Measurements from ENCODE around the gene ZBTB7C. TPM values are rescaled to one million over a fixed set of nuclear protein-coding genes. Genes with fewer than 3 reads are reported as not detected.

ZBTB7C gene
- total and polyA plus RNA-seq, 9 donors = 1.5 to 26.6 (median 15.7) TPM

DNA sequence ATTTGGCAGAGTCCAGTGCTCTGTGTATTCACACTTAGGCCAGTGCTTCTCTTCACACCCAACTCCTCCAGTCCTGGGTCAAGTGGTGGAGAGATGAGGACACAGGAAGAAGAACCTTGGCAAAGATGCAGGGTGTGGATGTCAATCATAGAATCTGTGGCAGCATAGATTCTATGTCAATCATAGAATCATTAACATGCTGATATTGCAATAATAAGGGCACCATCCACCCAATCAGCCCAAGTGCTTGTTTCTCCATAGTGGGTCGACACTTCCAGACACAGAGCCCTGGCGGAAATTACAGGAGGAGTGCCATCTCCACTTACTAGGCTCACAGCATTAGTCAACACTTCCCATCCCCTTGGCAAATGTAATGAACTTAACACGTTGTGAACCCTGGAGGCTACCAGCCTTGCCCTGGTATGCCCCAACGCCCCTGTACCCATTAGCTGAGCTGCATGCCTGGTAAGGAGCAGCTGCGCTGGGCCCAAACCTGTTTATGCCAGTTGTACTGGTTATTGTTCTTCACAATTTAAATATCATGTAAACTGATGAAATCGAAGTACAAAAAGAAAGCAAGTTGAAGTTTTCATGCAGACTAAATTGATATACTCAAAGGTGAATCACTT lies 317.2 kb downstream of the ZBTB7C start:
- Histone ChIP-seq H3K9me3 (no peaks in the 10 kb centered on the region), H3K27me3 (no peaks in the 10 kb centered on the region), H3K36me3 (no peaks in the 10 kb centered on the region), H3K4me1 (ENCODE audit: insufficient read depth) (no peaks in the 10 kb centered on the region), H3K27ac (no peak overlapping the region), H3K4me3 (no peak overlapping the region)
- 93 to 99% (median 97%) methylated on average over 6 of the region's 6 CpGs for WGBS, 3 donors
- TF ChIP-seq EP300 (IDR thresholded peaks at IDR 0.05) (no peak), POLR2A (IDR thresholded peaks at IDR 0.05) (no peak)
- TF ChIP-seq, protein P1, sequence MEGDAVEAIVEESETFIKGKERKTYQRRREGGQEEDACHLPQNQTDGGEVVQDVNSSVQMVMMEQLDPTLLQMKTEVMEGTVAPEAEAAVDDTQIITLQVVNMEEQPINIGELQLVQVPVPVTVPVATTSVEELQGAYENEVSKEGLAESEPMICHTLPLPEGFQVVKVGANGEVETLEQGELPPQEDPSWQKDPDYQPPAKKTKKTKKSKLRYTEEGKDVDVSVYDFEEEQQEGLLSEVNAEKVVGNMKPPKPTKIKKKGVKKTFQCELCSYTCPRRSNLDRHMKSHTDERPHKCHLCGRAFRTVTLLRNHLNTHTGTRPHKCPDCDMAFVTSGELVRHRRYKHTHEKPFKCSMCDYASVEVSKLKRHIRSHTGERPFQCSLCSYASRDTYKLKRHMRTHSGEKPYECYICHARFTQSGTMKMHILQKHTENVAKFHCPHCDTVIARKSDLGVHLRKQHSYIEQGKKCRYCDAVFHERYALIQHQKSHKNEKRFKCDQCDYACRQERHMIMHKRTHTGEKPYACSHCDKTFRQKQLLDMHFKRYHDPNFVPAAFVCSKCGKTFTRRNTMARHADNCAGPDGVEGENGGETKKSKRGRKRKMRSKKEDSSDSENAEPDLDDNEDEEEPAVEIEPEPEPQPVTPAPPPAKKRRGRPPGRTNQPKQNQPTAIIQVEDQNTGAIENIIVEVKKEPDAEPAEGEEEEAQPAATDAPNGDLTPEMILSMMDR (IDR thresholded peaks at IDR 0.05) = no peak
- DNase-seq = no peak
- intact Hi-C loops (cut with DNase I) = no loop called here

DNA sequence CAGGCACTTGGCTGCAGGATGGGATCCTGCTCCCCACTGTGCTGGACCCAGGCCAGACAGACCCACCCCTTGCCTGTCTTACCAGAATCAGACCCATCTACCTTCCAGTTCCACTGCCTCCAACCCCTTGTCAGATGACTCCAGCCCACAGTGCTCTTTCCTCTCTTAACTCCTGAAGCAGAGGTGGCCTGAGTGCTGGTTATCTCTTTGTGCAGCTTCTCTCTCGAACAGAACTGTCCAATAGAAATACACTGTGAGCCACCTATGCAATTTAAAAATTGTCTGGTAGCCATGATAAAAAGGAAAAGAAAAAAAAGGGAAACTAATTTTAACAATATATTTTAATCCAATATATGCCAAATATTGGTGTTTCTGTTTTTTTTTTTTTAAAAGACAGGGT lies 318.5 kb downstream of the ZBTB7C start:
- TF ChIP-seq, protein P1 (IDR thresholded peaks at IDR 0.05) = no peak
- TF ChIP-seq EP300 (IDR thresholded peaks at IDR 0.05) (no peak), POLR2A (IDR thresholded peaks at IDR 0.05) (no peak)
- WGBS, 3 donors = 90 to 98% (median 95%) methylated on average over 1 of the region's 1 CpG
- intact Hi-C loops (cut with DNase I) = no loop called here
- H3K27ac ChIP-seq = no peak overlapping the region
- no peak overlapping the region for H3K4me3 ChIP-seq
- no peaks in the 10 kb centered on the region for H3K9me3 ChIP-seq
- H3K4me1 ChIP-seq (ENCODE audit: insufficient read depth) = no peaks in the 10 kb centered on the region
- H3K36me3 ChIP-seq = no peaks in the 10 kb centered on the region
- no peak for DNase-seq
- no peaks in the 10 kb centered on the region for H3K27me3 ChIP-seq

DNA sequence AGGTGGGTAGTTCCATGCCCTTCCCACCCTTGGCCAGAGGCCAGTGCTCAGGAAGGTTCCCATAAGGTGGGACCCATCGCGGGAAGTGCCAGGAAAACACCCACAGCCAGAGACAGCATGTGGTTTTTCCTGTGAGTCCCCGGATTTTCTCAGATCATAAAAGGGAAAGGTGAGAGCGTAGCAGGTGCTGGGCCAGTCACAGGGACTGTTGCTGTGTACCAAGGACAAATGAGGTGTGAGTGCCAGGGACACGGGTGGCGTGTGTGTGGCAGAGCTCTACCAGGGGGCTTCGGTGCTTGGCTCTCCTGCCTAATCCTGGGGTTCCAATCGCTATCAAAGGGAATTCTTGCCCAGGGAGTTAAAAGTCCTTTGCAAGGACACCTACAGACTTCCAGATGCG lies 319.2 kb downstream of the ZBTB7C start:
- WGBS, 3 donors = 88 to 93% (median 92%) methylated on average over 9 of the region's 9 CpGs
- Histone ChIP-seq H3K36me3 (no peaks in the 10 kb centered on the region), H3K27ac (no peak overlapping the region), H3K9me3 (no peaks in the 10 kb centered on the region), H3K4me3 (no peak overlapping the region), H3K4me1 (ENCODE audit: insufficient read depth) (no peaks in the 10 kb centered on the region), H3K27me3 (no peaks in the 10 kb centered on the region)
- intact Hi-C loops (cut with DNase I) = no loop called here
- no peak for DNase-seq
- TF ChIP-seq, protein P1 (IDR thresholded peaks at IDR 0.05) = no peak
- TF ChIP-seq POLR2A (IDR thresholded peaks at IDR 0.05) (no peak), EP300 (IDR thresholded peaks at IDR 0.05) (no peak)

DNA sequence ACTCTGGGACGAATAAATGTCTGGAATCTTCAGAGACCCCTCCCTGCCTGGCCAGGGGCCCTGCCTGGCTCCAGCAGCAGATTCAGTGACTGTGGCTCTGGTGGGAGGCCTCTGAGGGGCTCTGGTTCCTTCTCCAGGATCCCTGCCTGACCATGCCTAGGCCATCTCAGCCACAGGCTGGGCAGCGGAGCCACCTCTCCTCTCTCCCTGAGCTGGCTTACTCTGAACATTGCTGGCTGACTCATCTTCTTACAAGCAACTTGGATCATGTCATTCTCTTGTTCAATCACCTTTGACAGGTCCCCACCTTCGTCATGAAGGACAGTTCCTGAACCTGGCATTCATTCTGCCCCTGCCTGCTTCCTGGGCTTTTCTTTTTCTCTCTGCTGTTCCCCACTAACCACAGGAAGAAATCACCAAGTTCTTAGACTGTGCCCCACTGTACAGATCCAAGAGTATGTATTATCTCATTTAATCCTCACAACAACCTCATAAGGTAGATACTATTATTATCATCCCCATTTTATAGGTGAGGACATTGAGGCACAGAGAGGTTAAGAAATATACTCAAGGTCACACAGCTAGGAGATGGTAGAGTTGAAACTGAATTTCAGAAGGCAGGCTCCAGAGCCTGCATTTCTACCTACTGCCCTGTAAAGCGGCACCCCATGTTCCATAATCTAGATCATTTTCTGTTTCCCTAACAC lies 323.2 kb downstream of the ZBTB7C start:
- no peaks in the 10 kb centered on the region for H3K4me1 ChIP-seq (ENCODE audit: insufficient read depth)
- H3K27ac ChIP-seq = no peak overlapping the region
- H3K4me3 ChIP-seq = no peak overlapping the region
- TF ChIP-seq, protein P1 (IDR thresholded peaks at IDR 0.05) = no peak
- TF ChIP-seq EP300 (IDR thresholded peaks at IDR 0.05) = no peak
- TF ChIP-seq POLR2A (IDR thresholded peaks at IDR 0.05) = no peak
- no peaks in the 10 kb centered on the region for H3K36me3 ChIP-seq
- 89 to 93% (median 89%) methylated on average over 4 of the region's 4 CpGs for whole genome bisulfite sequencing, 3 donors
- intact Hi-C loops (cut with DNase I) = no loop called here
- no peaks in the 10 kb centered on the region for H3K27me3 ChIP-seq
- DNase-seq = no peak
- no peaks in the 10 kb centered on the region for H3K9me3 ChIP-seq
